Measurements from ENCODE around the gene VTCN1. TPM values are rescaled to one million over a fixed set of nuclear protein-coding genes. Genes with fewer than 3 reads are reported as not detected.

VTCN1 gene
- total and polyA plus RNA-seq, 2 experiments from 2014 or later, result 12.4 to 14.9 TPM

GRCh38 chr1:117094841-117095604 lies 115.7 kb downstream of the VTCN1 start:
- TF ChIP-seq EZH2 (IDR thresholded peaks at IDR 0.05; ENCODE audit: borderline replicate concordance) (no peak), EZH2phosphoT487 (IDR thresholded peaks at IDR 0.05; ENCODE audit: low read depth, severe bottlenecking, unreplicated experiment) (no peak), CTCF (IDR thresholded peaks at IDR 0.05; ENCODE audit: poor library complexity) (no peak)
- 93% methylated on average over 7 of the region's 7 CpGs for WGBS (ENCODE audit: low lambda C conversion rate, missing lambda C conversion rate)
- H3K4me1 ChIP-seq (ENCODE audit: insufficient read depth), result peaks cover 12% of the 10 kb centered on the region
- DNase-seq (ENCODE audit: low spot score), result no peak
- no peak overlapping the region for H3K27ac ChIP-seq
- H3K4me3 ChIP-seq, result no peak overlapping the region
- no peaks in the 10 kb centered on the region for H4K20me1 ChIP-seq (ENCODE audit: insufficient read depth, poor library complexity, severe bottlenecking)
- H3K36me3 ChIP-seq (replicated peaks; ENCODE audit: insufficient read depth, low read depth), result no peaks in the 10 kb centered on the region
- no peaks in the 10 kb centered on the region for H3K9me3 ChIP-seq (ENCODE audit: low read depth)
- H3K4me2 ChIP-seq, result no peak overlapping the region
- H2AFZ ChIP-seq, result no peak overlapping the region
- H3K27me3 ChIP-seq, result no peaks in the 10 kb centered on the region
- H3K79me2 ChIP-seq, result no peaks in the 10 kb centered on the region
- no peaks in the 10 kb centered on the region for H3K9me2 ChIP-seq (replicated peaks; ENCODE audit: insufficient read depth)

GRCh38 chr1:117093870-117094621 lies 116.7 kb downstream of the VTCN1 start:
- Histone ChIP-seq H3K4me2 (peak overlapping the region; percentile 21), H3K27me3 (no peaks in the 10 kb centered on the region), H3K9me2 (replicated peaks; ENCODE audit: insufficient read depth) (no peaks in the 10 kb centered on the region), H3K36me3 (replicated peaks; ENCODE audit: insufficient read depth, low read depth) (no peaks in the 10 kb centered on the region), H3K4me1 (ENCODE audit: insufficient read depth) (peaks cover 12% of the 10 kb centered on the region), H3K27ac (peak overlapping the region; percentile 71), H2AFZ (no peak overlapping the region), H3K79me2 (no peaks in the 10 kb centered on the region), H3K9me3 (ENCODE audit: low read depth) (no peaks in the 10 kb centered on the region), H3K4me3 (no peak overlapping the region), H4K20me1 (ENCODE audit: insufficient read depth, poor library complexity, severe bottlenecking) (no peaks in the 10 kb centered on the region)
- DNase-seq (ENCODE audit: low spot score), result peak; percentile 38
- TF ChIP-seq EZH2 (IDR thresholded peaks at IDR 0.05; ENCODE audit: borderline replicate concordance) (no peak), CTCF (IDR thresholded peaks at IDR 0.05; ENCODE audit: poor library complexity) (peak; percentile 8)
- WGBS (ENCODE audit: low lambda C conversion rate, missing lambda C conversion rate), result 68% methylated on average over 6 of the region's 6 CpGs

MicroRNAs within 50 kb of the gene (microRNA counts, 767-probe panel; counts per million panel counts)
- not detected for microRNA hsa-miR-942

Small RNA genes within 50 kb of the gene (microRNA-seq; reads per million reads assigned to microRNA genes)
- 27.3 reads per million, percentile 45 among the genes with 10 or more reads in this experiment for gene MIR942

Small RNA genes within 50 kb of the gene (small RNA-seq; reads per million reads assigned to genes)
- gene MIR942 (1.2 reads per million, percentile 77 among the genes with 10 or more reads in this experiment), gene RF00017 (not detected)

Other genes with a start within 250 kb of the VTCN1 start
- 0.13 and 0.60 TPM in 2 replicates for gene CD101, start 209.2 kb downstream of the VTCN1 start, total RNA-seq
- gene CD101, start 209.2 kb downstream of the VTCN1 start, polyA plus RNA-seq, result not detected in 2 replicates
- 11.8 and 13.8 TPM in 2 replicates for gene TTF2, start 150.6 kb downstream of the VTCN1 start, total RNA-seq
- gene TTF2, start 150.6 kb downstream of the VTCN1 start, polyA plus RNA-seq, result 14.2 and 14.3 TPM in 2 replicates
- 4.1 and 4.7 TPM in 2 replicates for gene TRIM45, start 89.2 kb downstream of the VTCN1 start, total RNA-seq
- gene TRIM45, start 89.2 kb downstream of the VTCN1 start, polyA plus RNA-seq, result 3.0 and 4.3 TPM in 2 replicates
- 41.9 and 45.0 TPM in 2 replicates for gene MAN1A2, start 156.5 kb upstream of the VTCN1 start, total RNA-seq
- 18.8 and 24.7 TPM in 2 replicates for gene MAN1A2, start 156.5 kb upstream of the VTCN1 start, polyA plus RNA-seq

Data from hepatocyte (in vitro differentiated cells).